Stimulated activated naive CD4-positive, alpha-beta T cell (primary cell): ENCODE data around the gene FBLIM1.
A peak's percentile ranks its signal among the peaks of the same experiment; 100 is the strongest.

Experiments used
- DNase-seq, 6 experiments: peaks; one replicate each; lab custom pipeline; 2025; lab: John Stamatoyannopoulos, UW

The FBLIM1 gene

DNA sequence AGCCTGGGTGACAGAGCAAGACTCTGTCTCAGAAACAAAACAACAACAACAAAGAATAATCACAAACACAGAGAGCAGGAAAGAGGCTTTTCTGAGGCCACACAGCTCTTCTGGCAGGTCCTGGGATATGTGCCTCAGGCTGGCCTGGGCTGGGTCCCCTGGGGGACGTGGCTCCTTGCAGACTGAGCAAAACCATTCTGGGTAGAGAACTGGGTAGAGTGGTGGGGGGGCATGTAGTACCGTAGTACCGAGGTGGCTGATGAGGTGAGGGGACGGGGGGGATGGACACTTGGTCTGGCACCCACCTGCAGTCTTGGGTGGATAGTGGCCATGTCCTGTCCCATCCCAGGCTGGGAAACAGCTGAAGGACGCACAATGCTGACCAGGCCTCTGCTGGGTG is 10.3 kb upstream of the FBLIM1 start:
- no peak for DNase-seq

GRCh38 chr1:15748690-15749398 is 9.8 kb upstream of the FBLIM1 start:
- DNase-seq, result no peak

GRCh38 chr1:15749399-15750291 is 8.9 kb upstream of the FBLIM1 start:
- no peak for DNase-seq

- no peak for DNase-seq
These were observed 7.7 kb upstream of the FBLIM1 start for GRCh38 chr1:15750924-15751323.

GRCh38 chr1:15751717-15752116 is 6.9 kb upstream of the FBLIM1 start:
- DNase-seq, result no peak

GRCh38 chr1:15753776-15754175 is 4.8 kb upstream of the FBLIM1 start:
- no peak for DNase-seq

- no peak for DNase-seq
These were observed 3.5 kb upstream of the FBLIM1 start for GRCh38 chr1:15755021-15755645.

DNA sequence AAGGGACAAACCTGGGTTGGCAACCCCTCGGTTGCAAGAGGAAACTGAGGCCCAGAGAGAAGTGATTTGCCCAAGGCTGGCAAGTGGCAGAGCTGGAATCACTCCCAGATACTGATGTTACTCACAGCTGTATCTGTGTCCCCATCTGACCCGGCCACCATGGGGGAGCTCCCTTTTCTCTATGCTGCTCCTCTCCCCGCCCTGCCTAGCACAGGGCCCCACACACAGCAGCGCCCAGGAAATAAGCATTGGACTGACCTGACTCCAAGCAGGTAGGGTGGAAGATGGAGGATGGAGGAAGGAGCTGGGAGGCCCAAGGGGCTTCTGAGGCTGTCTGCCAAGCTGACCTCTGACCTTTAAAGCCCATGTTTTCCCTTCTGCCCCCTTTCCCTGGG is 3.0 kb upstream of the FBLIM1 start:
- no peak for DNase-seq

DNA sequence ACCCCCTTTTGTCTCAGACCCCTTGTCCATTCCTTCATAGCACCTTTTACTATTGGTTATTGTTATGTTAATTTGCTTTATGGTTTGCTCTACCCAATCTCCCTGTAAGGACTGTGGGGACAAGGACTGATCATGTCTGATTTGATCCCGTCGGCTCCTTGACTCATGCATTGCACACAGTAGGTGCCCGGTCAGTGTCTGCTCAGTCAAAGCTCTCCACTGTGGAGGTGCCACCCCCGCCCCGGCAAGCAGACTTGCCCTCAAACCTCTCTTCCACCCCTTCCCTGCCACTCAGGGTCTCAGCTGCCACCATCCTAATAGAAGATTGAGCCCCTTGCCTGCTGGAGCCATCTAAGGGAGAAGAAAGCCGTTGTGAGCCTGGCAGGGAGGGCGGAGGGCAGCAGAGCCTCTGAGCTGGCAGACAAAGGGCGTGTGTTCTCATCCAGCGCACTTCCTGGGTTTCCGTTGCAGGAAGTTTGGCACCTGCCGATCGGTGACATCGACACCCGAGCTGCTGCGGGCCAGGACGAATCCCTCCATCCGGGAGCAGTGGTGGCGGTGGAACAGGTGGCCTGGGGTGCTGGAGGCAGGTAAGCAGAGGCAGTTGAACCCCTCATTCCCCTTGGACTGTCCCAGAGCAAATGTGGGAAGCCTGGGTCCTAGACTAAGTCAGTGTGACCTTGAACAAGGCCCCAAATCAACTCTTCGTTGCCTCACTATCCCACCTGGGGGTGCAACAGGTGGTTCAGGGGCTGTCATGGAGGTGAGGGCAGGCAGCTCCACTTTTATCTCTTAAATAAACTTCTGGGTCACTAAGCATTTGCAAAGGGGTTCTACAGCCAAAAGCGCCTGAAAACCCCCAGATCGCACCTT is 2.2 kb upstream of the FBLIM1 start:
- peak in 1 of 6 experiments; percentile 19 for DNase-seq

GRCh38 chr1:15757016-15757543 is 1.5 kb upstream of the FBLIM1 start:
- no peak for DNase-seq

GRCh38 chr1:15757575-15758342 is 836 bp upstream of the FBLIM1 start:
- no peak for DNase-seq

- no peak for DNase-seq
These were observed 512 bp downstream of the FBLIM1 start for GRCh38 chr1:15758953-15759661.

DNA sequence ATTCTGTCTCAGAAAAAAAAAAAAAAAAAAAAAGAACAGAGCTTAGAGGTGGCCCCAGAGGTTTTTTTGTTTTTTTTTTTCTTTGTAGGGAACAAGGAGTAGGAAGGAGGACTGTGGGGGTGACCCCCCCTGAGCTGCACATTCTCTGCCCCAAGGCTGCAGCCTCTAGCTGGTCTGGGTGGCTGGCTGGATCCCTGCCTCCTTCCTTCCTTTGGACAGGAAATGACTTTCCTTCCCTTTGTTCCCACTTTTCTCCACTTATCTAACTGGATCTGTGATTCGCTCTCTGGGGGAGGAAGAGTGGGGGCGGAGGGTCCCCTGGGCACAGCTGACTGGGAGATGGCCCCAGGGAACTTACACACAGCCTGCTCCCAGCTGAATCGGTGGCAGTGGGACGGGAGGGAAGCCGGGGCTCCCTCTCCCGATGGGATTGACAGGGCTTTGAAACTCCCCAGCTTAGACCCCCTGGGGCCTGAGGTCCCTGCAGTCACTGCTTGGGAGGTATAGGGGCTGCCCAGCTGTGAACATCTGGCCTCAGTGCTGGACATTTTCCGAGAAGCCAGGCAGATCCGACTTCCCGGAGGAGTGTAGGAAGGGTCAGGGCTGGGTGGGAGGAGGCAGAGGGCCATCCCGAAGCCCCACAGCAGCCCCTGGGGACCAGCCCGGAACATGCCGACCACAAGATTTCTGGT is 2.1 kb downstream of the FBLIM1 start:
- no peak for DNase-seq

- no peak for DNase-seq
These were observed 3.0 kb downstream of the FBLIM1 start for GRCh38 chr1:15761366-15762128.

DNA sequence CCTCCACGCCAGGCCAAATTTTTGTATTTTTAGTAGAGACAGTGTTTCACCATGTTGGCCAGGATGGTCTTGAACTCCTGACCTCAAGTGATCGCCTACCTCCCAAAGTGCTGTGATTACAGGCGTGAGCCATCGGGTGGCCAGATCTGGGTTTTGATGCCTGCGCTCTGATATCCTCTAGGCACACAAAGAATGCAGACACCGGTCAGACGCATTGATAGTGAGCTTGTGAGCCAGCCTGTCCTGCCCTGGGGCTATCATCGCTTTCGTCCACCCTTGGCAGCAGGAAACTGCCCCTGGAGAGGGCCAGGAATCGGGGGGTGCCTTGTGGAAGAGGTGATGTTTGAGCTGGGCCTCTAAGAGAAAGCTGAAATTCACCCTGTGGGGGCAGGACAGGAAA is 4.0 kb downstream of the FBLIM1 start:
- DNase-seq, result no peak

- DNase-seq, result no peak
These were observed 5.7 kb downstream of the FBLIM1 start for GRCh38 chr1:15764269-15764764.

DNA sequence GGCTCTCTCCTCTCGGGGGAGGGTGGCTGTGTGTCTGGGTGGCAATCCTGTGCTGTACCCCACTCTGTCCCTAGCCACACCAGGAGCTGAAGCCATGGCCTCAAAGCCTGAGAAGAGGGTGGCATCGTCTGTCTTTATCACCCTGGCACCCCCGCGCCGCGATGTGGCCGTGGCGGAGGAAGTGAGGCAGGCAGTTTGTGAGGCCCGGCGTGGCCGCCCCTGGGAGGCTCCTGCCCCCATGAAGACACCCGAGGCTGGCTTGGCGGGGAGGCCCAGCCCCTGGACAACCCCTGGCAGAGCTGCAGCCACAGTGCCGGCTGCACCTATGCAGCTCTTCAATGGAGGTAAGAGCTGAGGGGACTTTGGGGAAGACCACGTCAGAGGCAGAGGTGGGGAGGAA is 6.3 kb downstream of the FBLIM1 start:
- DNase-seq, result no peak

DNA sequence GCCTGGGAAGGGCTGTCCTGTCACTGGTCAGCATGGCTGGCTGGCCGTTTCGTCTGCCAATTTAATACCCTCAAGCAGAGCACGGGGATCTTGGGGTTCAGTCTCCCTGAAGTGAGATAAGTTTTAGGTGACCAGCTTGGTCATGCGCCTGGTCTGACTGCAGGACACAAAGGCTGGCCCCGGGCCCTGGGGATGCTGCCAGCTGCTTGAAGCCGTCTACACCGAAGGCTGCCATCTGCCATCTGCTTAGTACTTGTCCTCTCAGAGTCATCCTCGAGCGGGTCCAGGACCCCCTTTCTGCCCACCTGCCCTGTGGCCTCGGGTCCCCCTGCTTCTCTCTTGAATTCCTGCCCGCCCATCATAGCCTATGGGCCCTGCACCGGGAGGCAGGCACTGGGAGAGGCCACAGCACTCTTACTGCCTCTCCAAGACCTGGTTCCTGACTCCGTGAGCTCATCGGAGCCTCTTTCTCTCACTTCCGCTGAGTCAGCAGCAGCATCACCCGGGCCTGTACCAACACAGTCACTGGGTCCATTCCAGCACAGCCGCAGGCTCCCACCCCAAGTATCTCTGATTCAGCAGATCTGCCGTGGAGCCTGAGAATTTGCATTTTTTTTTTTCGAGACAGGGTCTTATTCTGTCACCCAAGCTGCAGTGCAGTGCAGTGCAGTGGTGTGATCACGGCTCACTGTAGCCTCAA is 7.0 kb downstream of the FBLIM1 start:
- DNase-seq, result no peak
